Activated CD8-positive, alpha-beta T cell treated with anti-CD3 and anti-CD28 coated beads for 36 hours (primary cell): ENCODE data around the gene MYO5B. TPM values are rescaled to one million over a fixed set of nuclear protein-coding genes. Genes with fewer than 3 reads are reported as not detected.

Source experiments
- ATAC-seq: fragments of 200-7000 bp; cut with Tn5 transposase; one replicate; pipeline ENCODE4 v1.10.0; 2021; ENCODE audit warnings: mild to moderate bottlenecking, moderate library complexity
- CTCF ChIA-PET: fragments of 350-600 bp; sonication (Branson Sonifier 250); formaldehyde crosslinking; loops from one replicate; lab custom pipeline; 2021; ENCODE audit warnings: antibody characterized with exemption; lab: Charles Lee
- POLR2A ChIA-PET: fragments of 350-600 bp; sonication (Branson Sonifier 250); formaldehyde crosslinking; loops from one replicate; lab custom pipeline; 2021; ENCODE audit warnings: antibody characterized with exemption; lab: Charles Lee
- DNase-seq: peaks from one replicate; pipeline ENCODE4 v3.0.0-alpha.2; 2020
- H3K27ac Mint-ChIP-seq: one replicate; pipeline ENCODE4 v1.8.0; 2021; ENCODE audit warnings: mild to moderate bottlenecking, mixed read lengths
- H3K27me3 Mint-ChIP-seq: one replicate; pipeline ENCODE4 v1.8.0; 2021; ENCODE audit warnings: mixed read lengths
- H3K36me3 Mint-ChIP-seq: one replicate; pipeline ENCODE4 v1.8.0; 2021; ENCODE audit warnings: low read depth, mixed read lengths
- H3K4me1 Mint-ChIP-seq: one replicate; pipeline ENCODE4 v1.8.0; 2021; ENCODE audit warnings: low read depth, mixed read lengths
- H3K4me3 Mint-ChIP-seq: one replicate; pipeline ENCODE4 v1.8.0; 2021; ENCODE audit warnings: mild to moderate bottlenecking, moderate library complexity, mixed read lengths
- H3K9me3 Mint-ChIP-seq: one replicate; pipeline ENCODE4 v1.8.0; 2021; ENCODE audit warnings: mixed read lengths
- intact Hi-C: fragments of 100-400 bp; cut with micrococcal nuclease; formaldehyde crosslinking; loops from one replicate; pipeline ENCODE4 v1.10.0; 2022
- total RNA-seq, 2 experiments: library from RNA; stranded (reverse); gene quantifications; one replicate each; pipeline ENCODE4 v1.2.3, GENCODE V29; 2021
- TF ChIP-seq, protein P1 (sequence below): fragments of 200-600 bp; IDR thresholded peaks from one replicate; pipeline ENCODE4 v1.8.0; 2022; ENCODE audit warnings: antibody characterized with exemption, mild to moderate bottlenecking

The MYO5B gene
- total RNA-seq, 2 experiments from 2014 or later, result 0.09 TPM; not detected in 1

DNA sequence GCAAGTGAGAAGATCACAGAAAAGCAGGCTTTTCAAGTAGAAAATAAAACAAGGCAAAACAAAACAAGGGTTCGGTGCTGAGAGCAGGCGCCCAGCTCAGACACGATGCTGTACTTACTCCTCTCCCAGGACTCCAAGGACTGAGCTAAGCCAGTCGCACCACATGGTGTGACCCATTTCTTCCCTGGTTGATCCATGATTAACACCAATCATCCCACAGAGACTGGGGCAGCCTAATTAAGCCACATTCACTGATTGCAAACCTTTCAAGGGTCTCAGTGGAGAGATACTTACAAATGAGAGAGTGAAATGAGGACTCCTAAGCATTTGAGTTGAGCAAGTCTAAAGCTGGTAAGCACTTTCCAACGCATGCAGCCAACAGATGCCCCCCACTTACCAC is 155.2 kb downstream of the MYO5B start:
- no peak for ATAC-seq

DNA sequence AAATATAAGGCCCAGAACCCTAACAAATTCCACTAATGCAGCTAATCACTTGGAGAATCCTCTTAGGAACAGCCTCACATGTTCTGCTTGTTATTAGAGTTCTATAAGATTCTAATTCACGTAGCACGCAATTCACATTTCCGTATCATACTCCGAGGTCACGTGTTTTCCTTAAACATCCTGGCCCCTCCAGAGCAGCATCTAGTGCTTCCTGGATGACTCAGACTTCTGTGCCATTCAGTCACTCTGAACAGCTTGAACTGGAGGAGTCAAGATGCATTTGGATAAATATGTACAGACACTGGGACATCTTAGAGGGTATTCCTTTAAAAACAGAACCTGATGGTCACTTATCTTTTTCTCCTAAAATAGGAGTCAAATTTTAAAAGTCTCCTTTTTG is 156.5 kb downstream of the MYO5B start:
- peaks cover 2% of the 10 kb centered on the region for H3K4me1 Mint-ChIP-seq
- TF ChIP-seq, protein P1, sequence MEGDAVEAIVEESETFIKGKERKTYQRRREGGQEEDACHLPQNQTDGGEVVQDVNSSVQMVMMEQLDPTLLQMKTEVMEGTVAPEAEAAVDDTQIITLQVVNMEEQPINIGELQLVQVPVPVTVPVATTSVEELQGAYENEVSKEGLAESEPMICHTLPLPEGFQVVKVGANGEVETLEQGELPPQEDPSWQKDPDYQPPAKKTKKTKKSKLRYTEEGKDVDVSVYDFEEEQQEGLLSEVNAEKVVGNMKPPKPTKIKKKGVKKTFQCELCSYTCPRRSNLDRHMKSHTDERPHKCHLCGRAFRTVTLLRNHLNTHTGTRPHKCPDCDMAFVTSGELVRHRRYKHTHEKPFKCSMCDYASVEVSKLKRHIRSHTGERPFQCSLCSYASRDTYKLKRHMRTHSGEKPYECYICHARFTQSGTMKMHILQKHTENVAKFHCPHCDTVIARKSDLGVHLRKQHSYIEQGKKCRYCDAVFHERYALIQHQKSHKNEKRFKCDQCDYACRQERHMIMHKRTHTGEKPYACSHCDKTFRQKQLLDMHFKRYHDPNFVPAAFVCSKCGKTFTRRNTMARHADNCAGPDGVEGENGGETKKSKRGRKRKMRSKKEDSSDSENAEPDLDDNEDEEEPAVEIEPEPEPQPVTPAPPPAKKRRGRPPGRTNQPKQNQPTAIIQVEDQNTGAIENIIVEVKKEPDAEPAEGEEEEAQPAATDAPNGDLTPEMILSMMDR, result no peak
- H3K27ac Mint-ChIP-seq, result no peak overlapping the region
- H3K9me3 Mint-ChIP-seq, result no peaks in the 10 kb centered on the region
- ChIA-PET POLR2A (no interaction called here), CTCF (interaction anchor here (0.7 kb wide), 1 partner anchor 37 kb away, joined by 3 read pairs; no protein-coding TSS in a partner anchor)
- intact Hi-C loops, result no loop called here
- H3K36me3 Mint-ChIP-seq, result no peaks in the 10 kb centered on the region
- DNase-seq (peak; percentile 18), ATAC-seq (peak; percentile 69)
- no peak overlapping the region for H3K4me3 Mint-ChIP-seq
- peaks cover 20% of the 10 kb centered on the region for H3K27me3 Mint-ChIP-seq

More for the DNA sequence above, 155.2 kb downstream of the MYO5B start:
- CTCF ChIA-PET, result interaction anchor here (1.1 kb wide), 1 partner anchor 318 kb away, joined by 3 read pairs; no protein-coding TSS in a partner anchor
- peaks cover 2% of the 10 kb centered on the region for H3K4me1 Mint-ChIP-seq
- peaks cover 22% of the 10 kb centered on the region for H3K27me3 Mint-ChIP-seq
- H3K9me3 Mint-ChIP-seq, result no peaks in the 10 kb centered on the region
- intact Hi-C loops, result no loop called here
- no peaks in the 10 kb centered on the region for H3K36me3 Mint-ChIP-seq
- DNase-seq, result no peak
- POLR2A ChIA-PET, result no interaction called here
- no peak overlapping the region for H3K4me3 Mint-ChIP-seq
- no peak overlapping the region for H3K27ac Mint-ChIP-seq
- TF ChIP-seq, protein P1, result no peak

DNA sequence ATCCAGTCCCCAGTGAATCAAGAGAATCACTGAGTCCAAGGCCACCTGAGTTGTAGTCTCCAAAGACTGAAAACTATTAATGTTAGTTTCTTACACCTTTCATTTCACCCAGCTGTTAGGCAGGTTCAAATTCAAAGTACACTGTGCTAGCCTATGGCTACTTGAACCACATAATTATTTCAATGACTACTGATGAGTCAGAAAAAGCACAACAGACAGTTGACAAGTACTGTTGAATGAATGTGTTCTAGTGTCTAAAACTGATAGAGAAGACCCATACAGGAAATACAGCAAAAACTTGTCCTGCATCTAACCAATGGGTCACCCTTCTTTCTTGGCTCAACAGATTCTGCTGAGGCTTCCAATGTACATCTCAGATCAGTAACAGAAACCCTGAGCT is 160.9 kb downstream of the MYO5B start:
- H3K4me1 Mint-ChIP-seq, result peaks cover 7% of the 10 kb centered on the region
- no peak overlapping the region for H3K4me3 Mint-ChIP-seq
- no peak overlapping the region for H3K27ac Mint-ChIP-seq
- H3K9me3 Mint-ChIP-seq, result no peaks in the 10 kb centered on the region
- ChIA-PET CTCF (interaction anchor here (1.4 kb wide), 1 partner anchor 170 kb away, joined by 3 read pairs; no protein-coding TSS in a partner anchor), POLR2A (interaction anchor here (0.8 kb wide), 1 partner anchor 18 kb away, joined by 3 read pairs; no protein-coding TSS in a partner anchor)
- ATAC-seq (no peak), DNase-seq (no peak)
- TF ChIP-seq, protein P1, result no peak
- H3K36me3 Mint-ChIP-seq, result no peaks in the 10 kb centered on the region
- intact Hi-C loops, result no loop called here
- peaks cover 19% of the 10 kb centered on the region for H3K27me3 Mint-ChIP-seq

DNA sequence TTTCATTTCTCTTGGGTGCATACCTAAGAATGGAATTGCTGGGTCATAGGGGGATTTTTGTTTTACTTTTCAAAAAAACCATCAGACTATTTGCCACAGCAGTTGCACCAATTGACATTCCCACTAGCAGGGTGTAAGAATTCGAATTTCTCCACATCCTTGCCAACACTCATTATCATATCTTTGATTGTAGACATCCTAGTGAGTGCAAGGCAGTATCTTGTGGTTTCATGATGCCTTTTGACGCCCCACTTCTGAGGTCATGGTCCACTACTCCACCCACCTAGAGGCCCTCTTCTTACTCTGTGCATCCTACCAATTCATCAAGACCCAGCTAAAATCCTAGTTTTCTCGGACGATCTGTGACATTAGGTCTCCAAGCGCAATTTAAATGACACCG is 161.9 kb downstream of the MYO5B start:
- ChIA-PET CTCF (no interaction called here), POLR2A (no interaction called here)
- H3K36me3 Mint-ChIP-seq, result no peaks in the 10 kb centered on the region
- TF ChIP-seq, protein P1, result no peak
- no peak overlapping the region for H3K4me3 Mint-ChIP-seq
- no peaks in the 10 kb centered on the region for H3K9me3 Mint-ChIP-seq
- no peak for DNase-seq
- peak; percentile 55 for ATAC-seq
- intact Hi-C loops, result no loop called here
- peaks cover 19% of the 10 kb centered on the region for H3K27me3 Mint-ChIP-seq
- peaks cover 5% of the 10 kb centered on the region for H3K4me1 Mint-ChIP-seq
- H3K27ac Mint-ChIP-seq, result no peak overlapping the region

DNA sequence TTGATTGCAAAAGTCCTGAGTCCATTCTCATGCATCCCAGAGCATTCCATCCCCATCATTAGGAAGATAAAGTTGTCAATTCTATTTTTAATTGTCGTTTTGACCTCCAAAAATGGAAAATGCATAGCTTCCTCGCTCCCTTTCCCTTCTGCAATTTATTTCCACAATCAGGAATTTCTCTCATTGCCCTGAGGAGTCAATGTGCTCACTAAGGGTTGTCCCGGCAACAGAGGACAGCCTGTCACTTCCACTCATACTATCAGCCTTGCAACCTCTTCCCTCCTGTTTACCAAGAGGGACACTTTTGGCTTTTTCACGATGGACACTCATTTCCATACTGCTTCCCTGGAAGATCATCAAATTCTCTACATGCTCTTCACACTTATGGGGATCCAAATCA is 164.8 kb downstream of the MYO5B start:
- intact Hi-C loops, result no loop called here
- DNase-seq (no peak), ATAC-seq (no peak)
- Mint-ChIP-seq H3K4me3 (no peak overlapping the region), H3K27ac (no peak overlapping the region), H3K4me1 (peaks cover 5% of the 10 kb centered on the region), H3K9me3 (peaks cover 3% of the 10 kb centered on the region), H3K36me3 (no peaks in the 10 kb centered on the region), H3K27me3 (peaks cover 20% of the 10 kb centered on the region)
- ChIA-PET CTCF (no interaction called here), POLR2A (no interaction called here)
- TF ChIP-seq, protein P1, result no peak
